Colonic mucosa (tissue), 4 donors: ENCODE measurements around the gene SLC30A9. TPM values are rescaled to one million over a fixed set of nuclear protein-coding genes. Genes with fewer than 3 reads are reported as not detected.
A peak's percentile ranks its signal among the peaks of the same experiment; 100 is the strongest.

Experiments
- DNase-seq: peaks from one replicate; pipeline ENCODE4 v3.0.0-alpha.2; 2020
- H3K27ac ChIP-seq: fragments of 200-600 bp; one replicate; pipeline ENCODE4 v1.8.0; 2021
- H3K27me3 ChIP-seq: fragments of 200-600 bp; one replicate; pipeline ENCODE4 v1.8.0; 2021
- H3K36me3 ChIP-seq: fragments of 200-600 bp; one replicate; pipeline ENCODE4 v1.8.0; 2021
- H3K4me1 ChIP-seq: fragments of 200-600 bp; one replicate; pipeline ENCODE4 v1.8.0; 2021; ENCODE audit warnings: mild to moderate bottlenecking
- H3K4me3 ChIP-seq: fragments of 200-600 bp; one replicate; pipeline ENCODE4 v1.8.0; 2021
- H3K9ac ChIP-seq, 2 donors: one replicate each; pipeline ENCODE4 v1.7.0; 2013; ENCODE audit warnings: control low read depth in 2 of 2, low read depth in 2 of 2, low read length in 2 of 2
- H3K9me3 ChIP-seq: fragments of 200-600 bp; one replicate; pipeline ENCODE4 v1.8.0; 2021
- CTCF ChIP-seq: fragments of 200-600 bp; IDR thresholded peaks from one replicate; pipeline ENCODE4 v1.8.0; 2022; ENCODE audit warnings: antibody characterized with exemption, mild to moderate bottlenecking
- intact Hi-C: fragments of 100-400 bp; cut with DNase I; formaldehyde crosslinking; loops from one replicate; pipeline ENCODE4 v1.14.1; 2022
- total RNA-seq, 2 donors: library from RNA; stranded (reverse); fragmentation: NEBNext Ultra II Directional in 1 of 2; extraction: Animal tissue kit (Norgen Biotek cat#: 25700) in 1 of 2; gene quantifications; one replicate each; pipeline ENCODE4 v1.2.1, GENCODE V29; 2021
- donor health status: healthy.
- donor health status: DM: no; HTN: no; CAD: no.
- donor health status: DM: no; HTN: no; CAD: no.

SLC30A9 gene
- total RNA-seq, 2 donors from 2014 or later, result 70.7 to 81.8 TPM

DNA sequence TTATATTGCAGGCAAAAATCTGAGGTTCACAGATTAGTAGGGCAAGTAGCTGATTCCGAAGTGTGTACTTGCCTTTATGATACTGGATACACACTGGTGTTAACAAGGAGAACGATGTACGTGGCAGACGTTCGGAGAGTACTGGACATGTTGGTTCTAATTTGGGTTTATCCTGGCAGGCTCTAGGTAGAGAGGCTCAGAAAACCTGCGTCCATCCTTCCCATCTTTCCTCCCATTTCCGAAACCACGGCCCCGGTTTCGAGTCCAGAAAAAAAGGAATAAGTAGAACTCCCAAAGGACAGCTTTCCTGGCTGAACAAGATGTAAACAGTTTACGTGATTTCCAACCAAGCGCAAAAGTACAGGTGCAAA is 351 bp upstream of the SLC30A9 start:
- Histone ChIP-seq H3K4me3 (peak overlapping the region; percentile 89), H3K36me3 (no peaks in the 10 kb centered on the region), H3K9me3 (no peaks in the 10 kb centered on the region), H3K27ac (peak overlapping the region; percentile 75), H3K4me1 (peaks cover 10% of the 10 kb centered on the region), H3K9ac (peak overlapping the region; percentile 8 to 49), H3K27me3 (no peaks in the 10 kb centered on the region)
- TF ChIP-seq CTCF, result no peak
- intact Hi-C loops, result no loop called here
- no peak for DNase-seq

DNA sequence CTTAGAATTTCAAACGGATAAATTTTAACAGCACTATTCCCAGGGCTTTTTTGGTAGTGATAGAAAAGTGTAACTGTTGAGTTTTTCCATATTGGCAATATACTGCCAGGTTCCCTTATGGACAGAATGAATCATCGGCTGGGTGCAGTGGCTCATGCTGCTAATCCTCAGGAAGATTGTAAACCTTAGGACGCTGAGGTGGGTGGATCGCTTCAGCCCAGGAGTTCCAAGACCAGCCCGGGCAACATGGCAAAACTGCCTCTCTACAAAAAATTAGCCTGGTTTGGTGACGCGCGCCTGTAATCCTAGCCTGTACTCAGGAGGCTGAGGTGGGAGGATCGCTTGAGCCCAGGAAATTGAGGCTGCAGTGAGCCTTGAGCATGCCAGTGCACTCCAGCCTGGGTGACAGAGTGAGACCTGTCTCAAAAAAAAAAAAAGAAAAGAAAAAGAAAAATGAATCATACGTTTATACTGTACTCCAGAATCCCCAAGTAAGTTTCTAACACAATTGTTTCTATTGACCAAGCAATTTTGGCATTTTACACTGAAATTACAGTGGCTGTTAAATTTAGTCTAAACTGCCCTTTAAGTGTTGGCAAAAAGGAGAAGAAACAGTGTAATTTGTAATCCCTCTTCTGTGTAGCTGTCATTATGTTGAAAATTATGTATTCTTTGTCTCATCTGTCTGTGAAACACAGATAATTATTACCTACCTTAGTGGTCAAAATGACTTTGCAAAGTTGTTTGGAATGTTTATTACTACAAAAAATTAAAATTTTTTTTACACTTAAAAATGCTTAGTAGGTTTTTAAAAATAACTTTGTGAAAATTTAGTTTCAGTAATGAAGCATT is 1.8 kb downstream of the SLC30A9 start:
- H3K4me3 ChIP-seq, result no peak overlapping the region
- intact Hi-C loops, result no loop called here
- no peak overlapping the region for H3K9ac ChIP-seq

GRCh38 chr4:41992967-41993857 is 2.9 kb downstream of the SLC30A9 start:
- H3K36me3 ChIP-seq, result no peaks in the 10 kb centered on the region
- no peak overlapping the region for H3K4me3 ChIP-seq
- intact Hi-C loops, result no loop called here
- no peak for DNase-seq
- H3K9me3 ChIP-seq, result no peaks in the 10 kb centered on the region
- no peak overlapping the region for H3K9ac ChIP-seq
- H3K27me3 ChIP-seq, result no peaks in the 10 kb centered on the region
- TF ChIP-seq CTCF, result no peak
- H3K4me1 ChIP-seq, result peaks cover 10% of the 10 kb centered on the region
- no peak overlapping the region for H3K27ac ChIP-seq

More for the DNA sequence above, 1.8 kb downstream of the SLC30A9 start:
- Histone ChIP-seq H3K36me3 (no peaks in the 10 kb centered on the region), H3K4me1 (peaks cover 10% of the 10 kb centered on the region), H3K9me3 (no peaks in the 10 kb centered on the region), H3K27ac (no peak overlapping the region), H3K27me3 (no peaks in the 10 kb centered on the region)
- TF ChIP-seq CTCF, result no peak
- DNase-seq, result no peak

DNA sequence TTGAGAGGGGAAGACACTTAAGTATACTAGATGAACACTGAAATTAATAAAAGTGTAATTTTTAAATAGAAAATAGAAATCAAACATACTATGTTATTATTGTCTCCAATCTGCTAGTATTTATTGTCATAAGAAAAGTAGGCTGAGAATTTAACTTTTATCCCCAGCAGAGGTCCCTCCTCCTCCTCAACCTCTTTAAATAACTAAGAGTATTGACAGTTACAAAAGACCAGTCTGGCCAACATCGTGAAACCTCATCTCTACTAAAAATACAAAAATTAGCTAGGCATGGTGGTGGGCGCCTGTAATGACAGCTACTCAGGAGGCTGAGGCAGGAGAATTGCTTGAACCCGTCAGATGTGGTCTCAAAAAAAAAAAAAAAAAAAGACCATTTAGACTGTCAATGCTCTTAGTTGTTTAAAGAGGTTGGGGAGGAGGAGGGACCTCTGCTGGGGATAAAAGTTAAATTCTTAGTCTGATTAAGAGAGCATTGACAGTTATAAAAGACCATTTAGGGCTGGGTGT is 4.2 kb downstream of the SLC30A9 start:
- H3K27me3 ChIP-seq, result no peaks in the 10 kb centered on the region
- H3K4me3 ChIP-seq, result no peak overlapping the region
- H3K9me3 ChIP-seq, result no peaks in the 10 kb centered on the region
- peaks cover 10% of the 10 kb centered on the region for H3K4me1 ChIP-seq
- no peak for TF ChIP-seq CTCF
- no peak overlapping the region for H3K27ac ChIP-seq
- DNase-seq, result no peak
- H3K36me3 ChIP-seq, result no peaks in the 10 kb centered on the region
- no peak overlapping the region for H3K9ac ChIP-seq
- intact Hi-C loops, result no loop called here

DNA sequence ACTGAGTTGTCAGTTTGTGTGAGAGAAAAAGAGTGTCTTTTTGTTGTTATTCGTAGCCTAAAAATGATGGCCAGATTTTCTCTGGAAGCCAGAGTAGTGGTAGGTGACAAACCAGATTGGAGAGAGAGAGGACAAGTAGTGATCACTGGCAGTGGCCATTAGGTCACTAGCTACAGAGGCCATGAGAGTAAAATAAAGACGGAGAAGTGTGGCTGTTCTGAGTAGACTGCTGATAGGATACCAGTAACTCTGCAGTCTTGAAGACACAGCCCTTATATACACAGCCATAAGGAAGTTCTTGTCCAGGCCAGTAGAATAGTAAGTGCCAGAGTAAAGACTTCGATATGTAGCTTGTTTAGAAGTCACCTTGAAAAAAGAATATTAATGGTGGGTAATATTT is 7.7 kb downstream of the SLC30A9 start:
- H3K4me1 ChIP-seq, result no peaks in the 10 kb centered on the region
- H3K9me3 ChIP-seq, result no peaks in the 10 kb centered on the region
- intact Hi-C loops, result no loop called here
- H3K4me3 ChIP-seq, result no peak overlapping the region
- H3K36me3 ChIP-seq, result no peaks in the 10 kb centered on the region
- no peaks in the 10 kb centered on the region for H3K27me3 ChIP-seq
- H3K27ac ChIP-seq, result no peak overlapping the region
- no peak for TF ChIP-seq CTCF
- DNase-seq, result no peak
- H3K9ac ChIP-seq, result no peak overlapping the region
